HepG2 (cell line): ENCODE results near the gene LRP1B. TPM values are rescaled to one million over a fixed set of nuclear protein-coding genes. Genes with fewer than 3 reads are reported as not detected.
A peak's percentile ranks its signal among the peaks of the same experiment; 100 is the strongest.

Source experiments
- ATAC-seq: fragments of 200-7000 bp; cut with Tn5 transposase; 3 replicates; pipeline ENCODE4 v1.9.1; 2020; ENCODE audit warnings: mild to moderate bottlenecking, moderate library complexity
- BruUV-seq: library from RNA; stranded (reverse); fragments of 400-500 nt; replicated peaks from 2 replicates; lab custom pipeline; 2021; lab: Mats Ljungman, UMichigan
- CTCF ChIA-PET: fragments of 300-600 bp; formaldehyde crosslinking; extraction: SDS; loops from one replicate; lab custom pipeline; 2021; ENCODE audit warnings: low total read pairs, inconsistent platforms, low intra/inter-chr PET ratio; lab: Yijun Ruan, JAX
- POLR2A ChIA-PET: fragments of 350-600 bp; sonication (Branson Sonifier 250); formaldehyde crosslinking; loops from one replicate; lab custom pipeline; 2020; ENCODE audit warnings: antibody characterized with exemption, inconsistent platforms; lab: Yijun Ruan, JAX
- DNase-seq: peaks from one replicate; pipeline ENCODE4 v3.0.0-alpha.2; 2015; ENCODE audit warnings: low spot score
- FAIRE-seq: peaks from 3 replicates; lab custom pipeline; 2011; peaks lifted over from hg19 to GRCh38; lab: Jason Lieb, UNC
- H2AFZ ChIP-seq: one replicate; pipeline ENCODE4 v1.6.1; 2011; ENCODE audit warnings: low read length, inconsistent platforms
- H3K27ac ChIP-seq: fragments of 300-600 bp; 3 replicates; pipeline ENCODE4 v1.8.0; 2011; ENCODE audit warnings: mixed run types, mild to moderate bottlenecking, mixed read lengths, low read length, inconsistent platforms; ENCODE audit not compliant: insufficient read depth; ENCODE audit errors: extremely low read length
- H3K27me3 ChIP-seq, 2 experiments: fragments of 200-600 bp in 1 of 2; 2 replicates in 1 of 2; 3 replicates in 1 of 2; pipeline versions ENCODE4 v1.6.0 to v1.8.0; 2011; ENCODE audit warnings: low read length in 2 of 2, mild to moderate bottlenecking in 2 of 2, moderate library complexity in 2 of 2, inconsistent platforms in 1 of 2; ENCODE audit not compliant: insufficient read depth in 2 of 2, control insufficient read depth in 1 of 2
- H3K36me3 ChIP-seq, 2 experiments: fragments of 200-600 bp in 1 of 2; replicated peaks in 1 of 2; 2 replicates in 1 of 2; 3 replicates in 1 of 2; pipeline versions ENCODE4 v1.5.1 to v1.8.0; 2011; ENCODE audit warnings: low read length in 2 of 2, inconsistent platforms in 1 of 2; ENCODE audit not compliant: insufficient read depth in 2 of 2, control insufficient read depth in 1 of 2
- H3K4me1 ChIP-seq: 2 replicates; pipeline ENCODE4 v1.5.1; 2012; ENCODE audit warnings: low read length, inconsistent platforms; ENCODE audit not compliant: insufficient read depth
- H3K4me2 ChIP-seq: 2 replicates; pipeline ENCODE4 v1.6.0; 2011; ENCODE audit warnings: low read depth, low read length, inconsistent platforms
- H3K4me3 ChIP-seq, 3 experiments: fragments of 200-600 bp in 1 of 3; sonication (generic), shearing (Covaris generic) in 1 of 3; replicated peaks in 1 of 3; 2 replicates each; pipeline ENCODE4 v1.5.1; 2011 to 2016; ENCODE audit warnings: low read length in 3 of 3, inconsistent platforms in 2 of 3, low read depth in 2 of 3, mild to moderate bottlenecking in 2 of 3, control low read depth in 1 of 3, mixed read lengths in 1 of 3; ENCODE audit not compliant: insufficient read depth in 1 of 3
- H3K79me2 ChIP-seq: one replicate; pipeline ENCODE4 v1.6.1; 2011; ENCODE audit warnings: low read length, inconsistent platforms; ENCODE audit not compliant: insufficient read depth
- H3K9ac ChIP-seq: 2 replicates; pipeline ENCODE4 v1.6.0; 2011; ENCODE audit warnings: mild to moderate bottlenecking, low read depth, low read length, inconsistent platforms; ENCODE audit not compliant: insufficient read depth
- H3K9me3 ChIP-seq: 2 replicates; pipeline ENCODE4 v1.5.1; 2012; ENCODE audit warnings: mild to moderate bottlenecking, low read length
- H4K20me1 ChIP-seq: 2 replicates; pipeline ENCODE4 v1.6.0; 2011; ENCODE audit warnings: inconsistent platforms, mild to moderate bottlenecking, low read length, moderate library complexity; ENCODE audit not compliant: insufficient read depth
- DR1 ChIP-seq: sonication (generic); formaldehyde crosslinking; IDR thresholded peaks from 2 replicates; pipeline ENCODE4 v1.8.0; 2021; ENCODE audit warnings: mild to moderate bottlenecking, missing genetic modification reagents, inconsistent platforms
- FIP1L1 ChIP-seq: fragments of 200-400 bp; formaldehyde crosslinking; IDR thresholded peaks from 2 replicates; pipeline ENCODE4 v1.6.1; 2018; ENCODE audit warnings: low read depth, mild to moderate bottlenecking, low read length, moderate library complexity, borderline replicate concordance; ENCODE audit not compliant: insufficient read depth
- GATAD2A ChIP-seq: IDR thresholded peaks from 2 replicates; pipeline ENCODE4 v1.6.1; 2016
- MAFF ChIP-seq: IDR thresholded peaks from 2 replicates; pipeline ENCODE4 v1.6.1; 2011; ENCODE audit warnings: low read depth, low read length, improper control_type of control experiment
- MAFK ChIP-seq, 2 experiments: IDR thresholded peaks in 1 of 2; conservative IDR thresholded peaks in 1 of 2; 2 replicates each; pipeline ENCODE4 v1.6.1; 2011; ENCODE audit warnings: improper control_type of control experiment in 2 of 2, low read length in 2 of 2
- PITX1 ChIP-seq: sonication (generic); formaldehyde crosslinking; IDR thresholded peaks from 2 replicates; pipeline ENCODE4 v1.5.1; 2020; ENCODE audit warnings: mild to moderate bottlenecking, missing genetic modification reagents
- ZNF543 ChIP-seq: sonication (generic); formaldehyde crosslinking; IDR thresholded peaks from 2 replicates; pipeline ENCODE4 v1.4.0; 2020; ENCODE audit warnings: mild to moderate bottlenecking, missing genetic modification reagents
- ZNF75D ChIP-seq: sonication (generic); formaldehyde crosslinking; IDR thresholded peaks from 2 replicates; pipeline ENCODE4 v1.8.1; 2023; ENCODE audit warnings: missing genetic modification reagents, mild to moderate bottlenecking, borderline replicate concordance
- WGBS: methylation state at CpG from one replicate; pipeline ENCODE4 v1.1.6; 2017; ENCODE audit warnings: low lambda C conversion rate; 5-methylcytosine and 5-hydroxymethylcytosine counted together
- in situ Hi-C: cut with HindIII; loops from 2 replicates; pipeline ENCODE4 v1.10.0; 2017; ENCODE audit warnings: low pct_unique_long_range_greater_than_20kb; ENCODE audit not compliant: extremely low pct_ligation_motif_present
- intact Hi-C: fragments of 100-400 bp; cut with micrococcal nuclease; formaldehyde crosslinking; loops from one replicate; pipeline ENCODE4 v1.10.0; 2022; ENCODE audit not compliant: unreplicated experiment
- polyA plus RNA-seq, 8 experiments: library from polyadenylated mRNA; depleted of rRNA in 3 of 8; stranded (reverse) in 7 of 8; unstranded in 1 of 8; fragments of >200 nt; fragmentation: Illumina TruSeq in 4 of 8; extraction: Trizol in 4 of 8; gene quantifications; 2 replicates each; pipeline versions ENCODE4 v1.2.1 to v1.2.3, GENCODE V29; 2011 to 2016; ENCODE audit warnings: low read depth in 4 of 8, missing spikeins in 1 of 8, mixed read lengths in 1 of 8; ENCODE audit not compliant: insufficient read depth in 1 of 8
- total RNA-seq, 5 experiments: library from RNA; depleted of rRNA; stranded (reverse); fragments of >200 nt; fragmentation: Illumina TruSeq; extraction: Trizol; gene quantifications; 2 replicates each; pipeline ENCODE4 v1.2.3, GENCODE V29; 2016; ENCODE audit warnings: low read depth in 1 of 5
- TF ChIP-seq, protein P1 (sequence below): sonication (generic); formaldehyde crosslinking; IDR thresholded peaks from 2 replicates; pipeline ENCODE4 v1.9.0; 2021; ENCODE audit warnings: missing genetic modification reagents, borderline replicate concordance
- TF ChIP-seq, protein P2 (sequence below): sonication (generic); formaldehyde crosslinking; IDR thresholded peaks from 2 replicates; pipeline ENCODE4 v1.8.0; 2022; ENCODE audit warnings: missing genetic modification reagents, low read depth, mild to moderate bottlenecking, borderline replicate concordance

LRP1B gene
- total and polyA plus RNA-seq, 2 of the 13 experiments (the other 11 are each of a cell fraction or from before 2014, with no cell fraction given) = 0.04 TPM; not detected in 1

DNA sequence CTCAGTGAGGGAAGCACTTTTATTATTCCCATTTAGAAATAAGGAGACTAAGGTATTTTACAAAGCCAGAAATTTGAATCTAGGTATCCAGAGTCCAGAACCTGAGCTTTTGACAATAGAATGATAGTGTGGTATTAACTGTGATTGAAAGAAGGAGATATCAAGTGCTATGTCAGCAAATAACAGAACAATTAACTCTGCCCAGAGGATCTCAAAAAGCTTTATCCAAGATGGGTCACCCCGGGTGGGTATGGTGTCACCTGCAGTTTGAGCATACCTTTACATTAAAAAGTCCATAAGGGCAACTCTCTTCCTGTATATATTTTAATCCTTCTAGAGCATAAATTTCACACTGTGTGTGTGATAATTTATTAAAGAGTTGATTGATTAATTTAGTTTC lies 105.4 kb downstream of the LRP1B start:
- TF ChIP-seq DR1 (no peak), MAFK (conservative IDR thresholded peaks at IDR 0.05 in 1 of 2, IDR thresholded peaks at IDR 0.05 in 1 of 2; ENCODE audit: low read length in 2 of 2) (peak; percentile 84 to 91), GATAD2A (CRISPR knock-in tag) (no peak), ZNF75D (CRISPR knock-in tag) (no peak), FIP1L1 (no peak), ZNF543 (CRISPR knock-in tag) (no peak), MAFF (peak; percentile 85), PITX1 (CRISPR knock-in tag) (no peak)
- TF ChIP-seq, protein P1, sequence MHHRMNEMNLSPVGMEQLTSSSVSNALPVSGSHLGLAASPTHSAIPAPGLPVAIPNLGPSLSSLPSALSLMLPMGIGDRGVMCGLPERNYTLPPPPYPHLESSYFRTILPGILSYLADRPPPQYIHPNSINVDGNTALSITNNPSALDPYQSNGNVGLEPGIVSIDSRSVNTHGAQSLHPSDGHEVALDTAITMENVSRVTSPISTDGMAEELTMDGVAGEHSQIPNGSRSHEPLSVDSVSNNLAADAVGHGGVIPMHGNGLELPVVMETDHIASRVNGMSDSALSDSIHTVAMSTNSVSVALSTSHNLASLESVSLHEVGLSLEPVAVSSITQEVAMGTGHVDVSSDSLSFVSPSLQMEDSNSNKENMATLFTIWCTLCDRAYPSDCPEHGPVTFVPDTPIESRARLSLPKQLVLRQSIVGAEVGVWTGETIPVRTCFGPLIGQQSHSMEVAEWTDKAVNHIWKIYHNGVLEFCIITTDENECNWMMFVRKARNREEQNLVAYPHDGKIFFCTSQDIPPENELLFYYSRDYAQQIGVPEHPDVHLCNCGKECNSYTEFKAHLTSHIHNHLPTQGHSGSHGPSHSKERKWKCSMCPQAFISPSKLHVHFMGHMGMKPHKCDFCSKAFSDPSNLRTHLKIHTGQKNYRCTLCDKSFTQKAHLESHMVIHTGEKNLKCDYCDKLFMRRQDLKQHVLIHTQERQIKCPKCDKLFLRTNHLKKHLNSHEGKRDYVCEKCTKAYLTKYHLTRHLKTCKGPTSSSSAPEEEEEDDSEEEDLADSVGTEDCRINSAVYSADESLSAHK = no peak
- TF ChIP-seq, protein P2, sequence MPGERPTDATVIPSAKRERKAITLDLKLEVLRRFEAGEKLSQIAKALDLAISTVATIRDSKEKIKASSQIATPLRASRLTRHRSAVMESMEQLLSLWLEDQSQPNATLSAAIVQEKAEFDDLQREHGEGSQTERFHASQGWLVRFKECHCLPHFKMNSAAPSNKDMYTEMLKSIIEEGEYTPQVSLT (CRISPR knock-in tag) = no peak
- Histone ChIP-seq H3K4me2 (no peak overlapping the region), H3K36me3 (no peaks in the 10 kb centered on the region), H4K20me1 (no peaks in the 10 kb centered on the region), H3K27ac (no peak overlapping the region), H3K9me3 (no peaks in the 10 kb centered on the region), H3K79me2 (no peaks in the 10 kb centered on the region), H2AFZ (no peak overlapping the region), H3K4me3 (no peak overlapping the region), H3K9ac (no peak overlapping the region), H3K27me3 (no peaks in the 10 kb centered on the region), H3K4me1 (no peaks in the 10 kb centered on the region)
- ATAC-seq = no peak
- POLR2A ChIA-PET = no interaction called here
- CTCF ChIA-PET = no interaction called here
- 0% methylated on average over 1 of the region's 1 CpG for WGBS
- DNase-seq = no peak
- BruUV-seq = no TSS peak
- intact Hi-C loops (no loop called here), in situ Hi-C loops (no loop called here)
- FAIRE-seq = no peak
